ENCODE measurements around the gene SPAM1. TPM values are rescaled to one million over a fixed set of nuclear protein-coding genes. Genes with fewer than 3 reads are reported as not detected.
A peak's percentile ranks its signal among the peaks of the same experiment; 100 is the strongest.

SPAM1 gene
- total RNA-seq, 1 experiment from 2014 or later: not detected

DNA sequence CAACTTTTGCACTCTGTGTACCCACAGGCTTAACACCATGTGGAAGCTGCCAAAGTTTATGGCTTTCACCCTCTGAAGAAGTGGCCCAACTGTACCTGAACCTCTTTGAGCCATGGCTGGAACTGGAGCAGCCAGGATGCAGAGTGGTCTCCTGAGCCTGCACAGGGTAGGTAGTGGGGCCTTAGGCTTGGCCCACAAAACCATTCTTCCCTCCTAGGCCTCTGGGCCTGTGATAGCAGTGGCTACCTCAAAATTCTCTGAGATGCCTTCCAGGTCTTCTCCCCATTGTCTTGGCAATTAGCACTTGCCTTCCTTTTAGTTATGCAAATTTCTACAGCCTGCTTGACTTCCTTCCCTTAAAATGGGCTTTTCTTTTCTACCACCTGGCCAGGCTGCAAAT, 19.3 kb upstream of the SPAM1 start:
- Mint-ChIP-seq H3K36me3 (ENCODE audit: insufficient read depth, unreplicated experiment) (no peaks in the 10 kb centered on the region), H3K27me3 (ENCODE audit: insufficient read depth, unreplicated experiment) (no peaks in the 10 kb centered on the region), H3K9me3 (ENCODE audit: unreplicated experiment) (no peaks in the 10 kb centered on the region), H3K4me3 (ENCODE audit: unreplicated experiment) (no peak overlapping the region), H3K27ac (ENCODE audit: low read depth, unreplicated experiment) (no peak overlapping the region), H3K4me1 (ENCODE audit: insufficient read depth, unreplicated experiment) (no peaks in the 10 kb centered on the region)
- CTCF ChIA-PET: interaction anchor here (0.7 to 1.5 kb wide), 3 partner anchors 11 to 1337 kb away, joined by 3 read pairs; no protein-coding TSS in a partner anchor
- intact Hi-C loops (cut with micrococcal nuclease): no loop called here
- POLR2A ChIA-PET: no interaction called here
- no peak for DNase-seq (ENCODE audit: unreplicated experiment)
- BruUV-seq (replicated peaks): no TSS peak
- TF ChIP-seq, protein P1, sequence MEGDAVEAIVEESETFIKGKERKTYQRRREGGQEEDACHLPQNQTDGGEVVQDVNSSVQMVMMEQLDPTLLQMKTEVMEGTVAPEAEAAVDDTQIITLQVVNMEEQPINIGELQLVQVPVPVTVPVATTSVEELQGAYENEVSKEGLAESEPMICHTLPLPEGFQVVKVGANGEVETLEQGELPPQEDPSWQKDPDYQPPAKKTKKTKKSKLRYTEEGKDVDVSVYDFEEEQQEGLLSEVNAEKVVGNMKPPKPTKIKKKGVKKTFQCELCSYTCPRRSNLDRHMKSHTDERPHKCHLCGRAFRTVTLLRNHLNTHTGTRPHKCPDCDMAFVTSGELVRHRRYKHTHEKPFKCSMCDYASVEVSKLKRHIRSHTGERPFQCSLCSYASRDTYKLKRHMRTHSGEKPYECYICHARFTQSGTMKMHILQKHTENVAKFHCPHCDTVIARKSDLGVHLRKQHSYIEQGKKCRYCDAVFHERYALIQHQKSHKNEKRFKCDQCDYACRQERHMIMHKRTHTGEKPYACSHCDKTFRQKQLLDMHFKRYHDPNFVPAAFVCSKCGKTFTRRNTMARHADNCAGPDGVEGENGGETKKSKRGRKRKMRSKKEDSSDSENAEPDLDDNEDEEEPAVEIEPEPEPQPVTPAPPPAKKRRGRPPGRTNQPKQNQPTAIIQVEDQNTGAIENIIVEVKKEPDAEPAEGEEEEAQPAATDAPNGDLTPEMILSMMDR (IDR thresholded peaks at IDR 0.05; ENCODE audit: unreplicated experiment): no peak

DNA sequence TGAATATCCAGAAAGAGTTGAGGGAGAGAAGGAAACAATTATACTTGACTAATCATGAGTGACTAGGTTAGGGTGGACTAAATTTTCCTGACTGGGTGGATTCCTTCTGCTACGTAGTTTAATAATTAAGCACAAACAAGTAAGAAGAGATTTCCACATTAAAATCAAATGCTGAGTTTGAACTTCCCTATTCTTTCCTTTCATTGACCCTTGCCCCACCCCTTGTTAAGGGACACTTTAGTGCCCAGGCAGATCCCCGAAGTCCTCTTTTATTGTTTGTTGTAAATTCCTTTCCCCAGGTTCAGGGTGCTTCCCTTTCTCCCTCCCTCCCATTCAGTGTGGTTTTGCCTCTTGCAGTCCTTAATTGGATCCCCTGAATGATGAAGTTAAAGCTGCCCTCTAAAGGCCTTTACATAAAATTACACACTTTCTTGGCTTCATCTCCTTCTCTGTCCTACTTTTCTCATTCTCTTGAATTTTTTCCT, 8.8 kb upstream of the SPAM1 start:
- H3K4me1 Mint-ChIP-seq (ENCODE audit: insufficient read depth, unreplicated experiment): peaks cover 6% of the 10 kb centered on the region
- intact Hi-C loops (cut with micrococcal nuclease): loop anchor here (1.0 to 2.0 kb wide), 2 partner anchors 118 to 281 kb away; no protein-coding TSS in a partner anchor
- ChIA-PET CTCF (interaction anchor here (0.7 to 1.4 kb wide), 6 partner anchors 11 to 217 kb away, joined by 3 to 6 read pairs (median 4); no protein-coding TSS in a partner anchor), POLR2A (interaction anchor here (0.9 to 1.0 kb wide), 2 partner anchors 10 to 118 kb away, joined by 3 to 4 read pairs; no protein-coding TSS in a partner anchor)
- no peak overlapping the region for H3K27ac Mint-ChIP-seq (ENCODE audit: low read depth, unreplicated experiment)
- H3K4me3 Mint-ChIP-seq (ENCODE audit: unreplicated experiment): no peak overlapping the region
- peak; percentile 47 for DNase-seq (ENCODE audit: unreplicated experiment)
- H3K9me3 Mint-ChIP-seq (ENCODE audit: unreplicated experiment): no peaks in the 10 kb centered on the region
- H3K27me3 Mint-ChIP-seq (ENCODE audit: insufficient read depth, unreplicated experiment): no peaks in the 10 kb centered on the region
- TF ChIP-seq, protein P1 (IDR thresholded peaks at IDR 0.05; ENCODE audit: unreplicated experiment): peak; percentile 20
- no peaks in the 10 kb centered on the region for H3K36me3 Mint-ChIP-seq (ENCODE audit: insufficient read depth, unreplicated experiment)
- BruUV-seq (replicated peaks): no TSS peak

DNA sequence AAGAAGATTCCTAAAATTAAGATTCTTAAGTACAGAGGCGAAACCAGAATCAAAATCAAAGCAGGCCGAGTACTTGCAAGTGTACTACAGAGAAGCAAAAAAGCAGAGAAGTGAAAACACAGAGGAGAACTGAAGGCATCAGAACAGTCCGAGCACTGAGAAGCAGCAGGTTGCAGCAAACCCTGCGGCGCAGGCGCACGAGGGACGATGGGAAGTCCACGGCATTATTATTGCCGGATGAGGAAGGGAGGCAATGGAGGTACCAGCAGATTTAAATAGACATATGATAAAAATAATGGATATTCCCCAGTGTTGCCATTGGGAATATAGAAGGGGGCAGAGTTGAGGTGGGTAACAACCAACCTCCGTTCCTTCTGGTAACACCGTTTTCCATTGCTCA, 7.2 kb upstream of the SPAM1 start:
- Mint-ChIP-seq H3K36me3 (ENCODE audit: insufficient read depth, unreplicated experiment) (no peaks in the 10 kb centered on the region), H3K4me1 (ENCODE audit: insufficient read depth, unreplicated experiment) (peaks cover 6% of the 10 kb centered on the region), H3K27ac (ENCODE audit: low read depth, unreplicated experiment) (no peak overlapping the region), H3K9me3 (ENCODE audit: unreplicated experiment) (no peaks in the 10 kb centered on the region), H3K27me3 (ENCODE audit: insufficient read depth, unreplicated experiment) (no peaks in the 10 kb centered on the region), H3K4me3 (ENCODE audit: unreplicated experiment) (no peak overlapping the region)
- ChIA-PET CTCF (interaction anchor here (1.0 kb wide), 1 partner anchor 46 kb away, joined by 3 read pairs; no protein-coding TSS in a partner anchor), POLR2A (no interaction called here)
- BruUV-seq (replicated peaks): no TSS peak
- intact Hi-C loops (cut with micrococcal nuclease): loop anchor here (2.0 kb wide), 1 partner anchor 283 kb away; no protein-coding TSS in a partner anchor
- DNase-seq (ENCODE audit: unreplicated experiment): no peak
- TF ChIP-seq, protein P1 (IDR thresholded peaks at IDR 0.05; ENCODE audit: unreplicated experiment): no peak

DNA sequence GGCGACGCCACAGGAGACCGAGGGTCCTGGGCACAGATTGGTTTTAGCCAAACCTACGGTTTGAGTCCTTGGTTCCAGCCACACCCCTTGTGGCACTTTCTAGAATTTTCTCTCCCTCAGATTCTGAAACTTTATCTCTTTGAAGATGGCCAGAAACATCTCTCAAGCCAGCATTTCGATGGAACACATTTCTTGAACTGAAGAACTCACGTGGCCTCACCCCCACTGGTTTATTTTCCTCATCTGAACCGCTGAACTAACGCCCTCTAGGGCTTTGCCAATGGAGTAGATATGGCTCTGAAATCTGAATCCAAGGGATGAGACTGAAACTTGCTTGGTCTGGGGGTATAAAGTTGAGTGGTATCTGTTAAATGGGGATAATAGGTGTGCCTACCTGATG, 6.7 kb upstream of the SPAM1 start:
- CTCF ChIA-PET: interaction anchor here (0.7 kb wide), 1 partner anchor 346 kb away, joined by 3 read pairs; no protein-coding TSS in a partner anchor
- Mint-ChIP-seq H3K4me3 (ENCODE audit: unreplicated experiment) (no peak overlapping the region), H3K9me3 (ENCODE audit: unreplicated experiment) (no peaks in the 10 kb centered on the region), H3K4me1 (ENCODE audit: insufficient read depth, unreplicated experiment) (peaks cover 6% of the 10 kb centered on the region), H3K36me3 (ENCODE audit: insufficient read depth, unreplicated experiment) (no peaks in the 10 kb centered on the region), H3K27ac (ENCODE audit: low read depth, unreplicated experiment) (no peak overlapping the region), H3K27me3 (ENCODE audit: insufficient read depth, unreplicated experiment) (no peaks in the 10 kb centered on the region)
- BruUV-seq (replicated peaks): no TSS peak
- TF ChIP-seq, protein P1 (IDR thresholded peaks at IDR 0.05; ENCODE audit: unreplicated experiment): no peak
- no peak for DNase-seq (ENCODE audit: unreplicated experiment)
- intact Hi-C loops (cut with micrococcal nuclease): no loop called here
- POLR2A ChIA-PET: interaction anchor here (0.8 kb wide), 1 partner anchor 11 kb away, joined by 3 read pairs; no protein-coding TSS in a partner anchor

Data from MCF 10A (cell line).